Duodenal mucosa (tissue), 2 donors: Measurements from ENCODE around the gene ADGRD2.

ENCODE experiments used
- H3K27ac ChIP-seq: one replicate; pipeline ENCODE4 v1.7.0; 2013; ENCODE audit warnings: low read depth, low read length
- H3K27me3 ChIP-seq, 2 donors: one replicate each; pipeline ENCODE4 v1.7.0; 2013; ENCODE audit warnings: low read length in 2 of 2, control low read depth in 1 of 2; ENCODE audit not compliant: insufficient read depth in 2 of 2, control insufficient read depth in 1 of 2
- H3K36me3 ChIP-seq, 2 donors: one replicate each; pipeline ENCODE4 v1.7.0; 2013; ENCODE audit warnings: low read length in 2 of 2, control low read depth in 1 of 2; ENCODE audit not compliant: insufficient read depth in 2 of 2, control insufficient read depth in 1 of 2
- H3K4me1 ChIP-seq, 2 donors: one replicate each; pipeline ENCODE4 v1.7.0; 2013; ENCODE audit warnings: low read length in 2 of 2, control low read depth in 1 of 2; ENCODE audit not compliant: insufficient read depth in 2 of 2, control insufficient read depth in 1 of 2
- H3K4me3 ChIP-seq, 2 donors: one replicate each; pipeline ENCODE4 v1.7.0; 2013; ENCODE audit warnings: low read length in 2 of 2, low read depth in 1 of 2
- H3K9ac ChIP-seq, 2 donors: one replicate each; pipeline ENCODE4 v1.7.0; 2013; ENCODE audit warnings: low read length in 2 of 2, low read depth in 1 of 2
- H3K9me3 ChIP-seq, 2 donors: one replicate each; pipeline ENCODE4 v1.7.0; 2013; ENCODE audit warnings: low read length in 2 of 2, control low read depth in 1 of 2; ENCODE audit not compliant: control insufficient read depth in 1 of 2

Gene ADGRD2

GRCh38 chr9:124510650-124511425 is 60.6 kb downstream of the ADGRD2 start:
- Histone ChIP-seq H3K27me3 (peaks cover 4% of the 10 kb centered on the region in 2 donors), H3K9ac (no peak overlapping the region), H3K4me1 (peaks cover 0 to 7% of the 10 kb centered on the region in 2 donors), H3K27ac (no peak overlapping the region), H3K4me3 (no peak overlapping the region), H3K36me3 (no peaks in the 10 kb centered on the region), H3K9me3 (no peaks in the 10 kb centered on the region)

- peaks cover 0 to 7% of the 10 kb centered on the region in 2 donors for H3K4me1 ChIP-seq
- H3K4me3 ChIP-seq: no peak overlapping the region
- H3K9ac ChIP-seq: no peak overlapping the region
- H3K36me3 ChIP-seq: no peaks in the 10 kb centered on the region
- no peaks in the 10 kb centered on the region for H3K9me3 ChIP-seq
- H3K27ac ChIP-seq: no peak overlapping the region
- H3K27me3 ChIP-seq: no peaks in the 10 kb centered on the region
These were observed 61.2 kb downstream of the ADGRD2 start for GRCh38 chr9:124511426-124511840.

GRCh38 chr9:124511891-124512805 is 61.9 kb downstream of the ADGRD2 start:
- Histone ChIP-seq H3K4me3 (no peak overlapping the region), H3K9me3 (no peaks in the 10 kb centered on the region), H3K27me3 (no peaks in the 10 kb centered on the region), H3K36me3 (no peaks in the 10 kb centered on the region), H3K4me1 (peaks cover 0 to 7% of the 10 kb centered on the region in 2 donors), H3K27ac (no peak overlapping the region), H3K9ac (no peak overlapping the region)

DNA sequence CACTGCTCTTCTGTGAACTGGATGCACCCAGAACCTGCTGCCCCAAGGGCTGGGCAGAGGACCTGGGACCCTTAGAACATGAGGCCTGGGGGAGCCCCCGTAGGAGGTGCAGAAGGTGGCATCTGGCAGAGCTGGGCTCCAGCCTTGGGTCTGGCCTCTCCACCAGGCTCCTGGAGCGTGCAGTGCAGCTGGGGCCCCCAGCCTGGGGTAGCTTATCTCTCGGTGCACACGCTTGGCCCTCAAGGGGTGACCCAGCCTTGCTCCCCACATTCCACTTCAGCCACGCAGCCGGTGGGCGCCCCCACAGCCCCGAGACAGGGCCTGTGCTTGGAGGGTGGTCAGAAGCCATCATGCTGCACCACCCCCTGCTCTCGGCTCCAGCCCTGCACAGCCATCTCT is 62.6 kb downstream of the ADGRD2 start:
- Histone ChIP-seq H3K9me3 (no peaks in the 10 kb centered on the region), H3K4me1 (peaks cover 0 to 7% of the 10 kb centered on the region in 2 donors), H3K36me3 (no peaks in the 10 kb centered on the region), H3K27ac (no peak overlapping the region), H3K27me3 (no peaks in the 10 kb centered on the region), H3K4me3 (no peak overlapping the region), H3K9ac (no peak overlapping the region)

- Histone ChIP-seq H3K4me1 (peaks cover 0 to 7% of the 10 kb centered on the region in 2 donors), H3K36me3 (no peaks in the 10 kb centered on the region), H3K27me3 (no peaks in the 10 kb centered on the region), H3K9me3 (no peaks in the 10 kb centered on the region), H3K9ac (no peak overlapping the region), H3K4me3 (no peak overlapping the region), H3K27ac (no peak overlapping the region)
These were observed 63.2 kb downstream of the ADGRD2 start for GRCh38 chr9:124513376-124513994.

DNA sequence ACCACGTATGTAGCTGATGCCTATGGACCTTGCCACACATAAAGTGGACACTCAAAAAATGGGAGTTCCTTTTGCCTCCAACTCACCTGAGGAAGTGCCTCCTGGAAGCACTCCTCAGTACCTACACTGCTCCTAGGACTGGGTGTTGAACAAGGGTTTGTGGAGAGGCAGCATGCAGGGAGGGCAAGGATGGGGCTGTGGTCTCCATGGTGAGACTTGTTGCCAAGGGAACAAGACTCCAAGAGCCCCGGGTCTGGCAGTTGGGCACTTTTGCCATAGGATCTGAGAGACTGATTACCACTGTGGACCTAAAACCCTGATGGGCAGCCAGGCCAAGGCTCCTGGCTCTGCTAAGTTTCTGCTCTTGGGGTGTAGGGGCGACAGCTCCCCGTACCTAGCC is 63.9 kb downstream of the ADGRD2 start:
- H3K4me1 ChIP-seq: peaks cover 0 to 7% of the 10 kb centered on the region in 2 donors
- H3K27me3 ChIP-seq: no peaks in the 10 kb centered on the region
- no peaks in the 10 kb centered on the region for H3K9me3 ChIP-seq
- no peak overlapping the region for H3K27ac ChIP-seq
- no peaks in the 10 kb centered on the region for H3K36me3 ChIP-seq
- no peak overlapping the region for H3K9ac ChIP-seq
- no peak overlapping the region for H3K4me3 ChIP-seq

GRCh38 chr9:124514874-124515273 is 64.6 kb downstream of the ADGRD2 start:
- Histone ChIP-seq H3K9ac (no peak overlapping the region), H3K27ac (no peak overlapping the region), H3K36me3 (no peaks in the 10 kb centered on the region), H3K4me1 (peaks cover 0 to 7% of the 10 kb centered on the region in 2 donors), H3K4me3 (no peak overlapping the region), H3K9me3 (no peaks in the 10 kb centered on the region), H3K27me3 (no peaks in the 10 kb centered on the region)

DNA sequence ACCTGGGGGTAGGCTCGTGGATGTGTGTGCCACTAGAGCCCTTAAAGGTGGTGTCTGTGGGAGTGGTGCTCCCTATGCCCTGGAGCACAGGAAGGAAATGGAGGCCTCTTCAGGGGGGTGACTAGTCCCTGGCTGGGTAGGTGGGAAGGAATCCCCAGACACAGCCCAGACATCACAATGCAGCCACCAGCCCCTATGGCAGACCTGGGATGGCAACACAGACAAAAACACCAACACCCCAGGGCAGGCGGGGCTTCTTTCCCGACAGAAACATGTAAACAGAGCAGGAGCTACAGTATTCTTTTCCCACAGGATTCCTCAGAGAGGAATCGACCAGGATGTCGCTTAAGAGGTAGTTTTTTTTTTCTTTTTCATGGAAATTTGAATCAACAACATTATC is 67.3 kb downstream of the ADGRD2 start:
- Histone ChIP-seq H3K36me3 (peaks cover 5 to 6% of the 10 kb centered on the region in 2 donors), H3K27me3 (no peaks in the 10 kb centered on the region), H3K9me3 (no peaks in the 10 kb centered on the region), H3K9ac (no peak overlapping the region), H3K4me1 (no peaks in the 10 kb centered on the region), H3K27ac (no peak overlapping the region), H3K4me3 (no peak overlapping the region)

DNA sequence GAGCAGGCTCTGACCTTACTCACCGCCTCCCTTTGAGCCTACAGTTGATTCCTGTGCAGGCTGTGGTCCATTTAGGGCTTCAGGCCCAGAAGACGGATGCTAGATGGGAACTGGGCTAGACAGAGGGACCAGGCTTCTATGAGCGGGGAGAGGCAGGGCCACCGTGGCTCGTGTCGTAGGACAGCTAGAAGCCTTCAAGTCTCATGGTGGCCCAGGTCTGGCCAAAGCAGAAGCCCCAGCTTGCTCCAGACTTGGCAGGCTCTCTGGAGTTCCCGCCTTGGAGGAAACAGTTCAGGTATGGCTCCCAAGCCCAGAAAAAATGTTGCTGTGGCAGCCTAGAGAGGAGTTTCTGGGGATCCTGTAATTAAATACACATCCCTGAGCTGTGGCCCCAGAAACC is 67.9 kb downstream of the ADGRD2 start:
- Histone ChIP-seq H3K27me3 (no peaks in the 10 kb centered on the region), H3K36me3 (peaks cover 5 to 6% of the 10 kb centered on the region in 2 donors), H3K9ac (no peak overlapping the region), H3K4me3 (no peak overlapping the region), H3K27ac (no peak overlapping the region), H3K4me1 (no peaks in the 10 kb centered on the region), H3K9me3 (no peaks in the 10 kb centered on the region)

DNA sequence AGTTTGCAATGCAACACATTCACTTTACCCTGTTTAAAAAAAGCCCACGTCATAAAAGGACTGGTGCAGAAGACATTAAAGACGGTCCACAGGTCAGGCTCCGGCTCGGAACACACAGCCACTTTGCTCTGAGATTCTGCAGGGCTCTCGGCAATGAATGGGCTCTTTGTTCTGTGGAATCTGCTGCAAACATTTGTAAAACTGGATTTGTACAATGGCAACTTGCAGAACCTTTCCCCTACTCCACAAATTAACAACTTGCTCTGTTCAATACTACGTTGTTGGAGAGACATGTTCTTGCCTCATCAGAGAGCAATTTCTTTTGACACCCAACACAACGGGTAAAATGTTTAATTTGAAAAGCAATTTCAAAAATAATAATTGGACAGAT is 70.0 kb downstream of the ADGRD2 start:
- Histone ChIP-seq H3K27me3 (no peaks in the 10 kb centered on the region), H3K4me1 (no peaks in the 10 kb centered on the region), H3K9me3 (no peaks in the 10 kb centered on the region), H3K27ac (no peak overlapping the region), H3K4me3 (no peak overlapping the region), H3K36me3 (peaks cover 5 to 13% of the 10 kb centered on the region in 2 donors), H3K9ac (no peak overlapping the region)
